IMR-90 (cell line): ENCODE measurements around the gene CDS2. TPM values are rescaled to one million over a fixed set of nuclear protein-coding genes. Genes with fewer than 3 reads are reported as not detected.

Source experiments
- ATAC-seq: fragments of 200-7000 bp; cut with Tn5 transposase; 2 replicates; pipeline ENCODE4 v1.9.1; 2020; ENCODE audit warnings: low read depth, mild to moderate bottlenecking, moderate library complexity
- BruUV-seq: library from RNA; stranded (reverse); fragments of 400-500 nt; replicated peaks from 2 replicates; lab custom pipeline; 2021; lab: Mats Ljungman, UMichigan
- CTCF ChIA-PET: fragments of 300-600 bp; formaldehyde crosslinking; extraction: SDS; loops from one replicate; lab custom pipeline; 2021; ENCODE audit warnings: antibody characterized with exemption; lab: Yijun Ruan, JAX
- POLR2A ChIA-PET: fragments of 300-600 bp; sonication (Branson Sonifier 250); formaldehyde crosslinking; loops from one replicate; lab custom pipeline; 2022; ENCODE audit warnings: antibody characterized with exemption; ENCODE audit not compliant: unreplicated experiment; lab: Charles Lee
- DNase-seq: peaks from one replicate; pipeline ENCODE4 v3.0.0; 2013
- H2AFZ ChIP-seq: replicated peaks from 2 replicates; pipeline ENCODE3; 2013; ENCODE audit warnings: low read length, mild to moderate bottlenecking; ENCODE audit not compliant: poor library complexity
- H2AK5ac ChIP-seq: 2 replicates; pipeline ENCODE4 v1.6.1; 2013; ENCODE audit warnings: low read depth, low read length, inconsistent platforms
- H2AK9ac ChIP-seq: replicated peaks from 2 replicates; pipeline ENCODE3; 2013; ENCODE audit warnings: mild to moderate bottlenecking, low read depth, low read length, moderate library complexity; ENCODE audit not compliant: poor library complexity
- H2BK120ac ChIP-seq: 2 replicates; pipeline ENCODE4 v1.6.1; 2013; ENCODE audit warnings: low read depth, low read length, inconsistent platforms
- H2BK15ac ChIP-seq: 3 replicates; pipeline ENCODE4 v1.6.1; 2013; ENCODE audit warnings: low read depth, low read length, inconsistent platforms
- H2BK20ac ChIP-seq: 2 replicates; pipeline ENCODE4 v1.6.1; 2013; ENCODE audit warnings: low read depth, mild to moderate bottlenecking, inconsistent platforms, low read length, moderate library complexity
- H2BK5ac ChIP-seq: 2 replicates; pipeline ENCODE4 v1.6.1; 2013; ENCODE audit warnings: mild to moderate bottlenecking, low read depth, low read length, inconsistent platforms; ENCODE audit not compliant: poor library complexity, severe bottlenecking
- H3K14ac ChIP-seq: replicated peaks from 2 replicates; pipeline ENCODE4 v1.6.1; 2013; ENCODE audit warnings: low read depth, low read length, inconsistent platforms
- H3K18ac ChIP-seq: 2 replicates; pipeline ENCODE4 v1.6.1; 2013; ENCODE audit warnings: low read depth, low read length, control low read depth
- H3K23ac ChIP-seq: 2 replicates; pipeline ENCODE4 v1.6.1; 2013; ENCODE audit warnings: low read depth, low read length, inconsistent platforms
- H3K27ac ChIP-seq: 2 replicates; pipeline ENCODE4 v1.5.1; 2013; ENCODE audit warnings: mild to moderate bottlenecking, control low read depth, low read length; ENCODE audit not compliant: insufficient read depth
- H3K27me3 ChIP-seq: 2 replicates; pipeline ENCODE4 v1.6.1; 2013; ENCODE audit warnings: low read length; ENCODE audit not compliant: control insufficient read depth, insufficient read depth
- H3K36me3 ChIP-seq: 2 replicates; pipeline ENCODE4 v1.6.1; 2013; ENCODE audit warnings: low read length, mixed read lengths; ENCODE audit not compliant: control insufficient read depth, insufficient read depth
- H3K4ac ChIP-seq: 2 replicates; pipeline ENCODE4 v1.6.1; 2013; ENCODE audit warnings: low read depth, low read length, inconsistent platforms
- H3K4me1 ChIP-seq: 2 replicates; pipeline ENCODE4 v1.6.1; 2013; ENCODE audit warnings: low read length, mixed read lengths; ENCODE audit not compliant: control insufficient read depth, insufficient read depth
- H3K4me2 ChIP-seq: 2 replicates; pipeline ENCODE4 v1.6.1; 2013; ENCODE audit warnings: low read depth, mild to moderate bottlenecking, control low read depth, low read length, moderate library complexity
- H3K4me3 ChIP-seq: 2 replicates; pipeline ENCODE4 v1.5.1; 2013; ENCODE audit warnings: low read depth, mild to moderate bottlenecking, control low read depth, low read length, moderate library complexity; ENCODE audit not compliant: insufficient read depth
- H3K56ac ChIP-seq: 2 replicates; pipeline ENCODE4 v1.6.1; 2013; ENCODE audit warnings: low read length, inconsistent platforms; ENCODE audit not compliant: insufficient read depth; ENCODE audit errors: extremely low read depth
- H3K79me1 ChIP-seq, 2 experiments: 2 replicates each; pipeline ENCODE4 v1.6.1; 2013; ENCODE audit warnings: low read length in 2 of 2, inconsistent platforms in 1 of 2, low read depth in 1 of 2
- H3K9ac ChIP-seq: 2 replicates; pipeline ENCODE4 v1.6.1; 2013; ENCODE audit warnings: low read depth, low read length, control low read depth
- H3K9me1 ChIP-seq: 2 replicates; pipeline ENCODE4 v1.6.1; 2013; ENCODE audit warnings: low read length, inconsistent platforms; ENCODE audit not compliant: insufficient read depth
- H3K9me3 ChIP-seq: 2 replicates; pipeline ENCODE4 v1.6.1; 2013; ENCODE audit warnings: low read length; ENCODE audit not compliant: control insufficient read depth, insufficient read depth
- H4K20me1 ChIP-seq: 2 replicates; pipeline ENCODE4 v1.6.1; 2013; ENCODE audit warnings: low read length, inconsistent platforms; ENCODE audit not compliant: insufficient read depth
- H4K5ac ChIP-seq: 2 replicates; pipeline ENCODE4 v1.6.1; 2013; ENCODE audit warnings: mild to moderate bottlenecking, low read depth, low read length, control low read depth
- H4K8ac ChIP-seq, 2 experiments: 2 replicates each; pipeline ENCODE4 v1.6.1; 2013; ENCODE audit warnings: low read depth in 2 of 2, low read length in 2 of 2, control low read depth in 1 of 2, inconsistent platforms in 1 of 2
- H4K91ac ChIP-seq: 2 replicates; pipeline ENCODE4 v1.6.1; 2013; ENCODE audit warnings: low read depth, low read length, inconsistent platforms; ENCODE audit not compliant: insufficient read depth
- BHLHE40 ChIP-seq: fragments of 150-350 bp; IDR thresholded peaks from 2 replicates; pipeline ENCODE4 v1.6.1; 2016; ENCODE audit warnings: mild to moderate bottlenecking, low read depth, low read length
- CHD1 ChIP-seq: IDR thresholded peaks from 2 replicates; pipeline ENCODE4 v1.6.1; 2012; ENCODE audit warnings: low read depth, low read length, improper control_type of control experiment
- CTCF ChIP-seq: conservative IDR thresholded peaks from 2 replicates; pipeline ENCODE4 v1.5.1; 2012; ENCODE audit warnings: mild to moderate bottlenecking, low read depth, low read length, improper control_type of control experiment
- MAZ ChIP-seq: IDR thresholded peaks from 2 replicates; pipeline ENCODE4 v1.6.1; 2012; ENCODE audit warnings: low read depth, mild to moderate bottlenecking, low read length, improper control_type of control experiment, moderate library complexity, borderline replicate concordance
- SMC3 ChIP-seq: fragments of 150-350 bp; IDR thresholded peaks from 2 replicates; pipeline ENCODE4 v1.6.1; 2016; ENCODE audit warnings: low read depth, mild to moderate bottlenecking, antibody characterized with exemption, low read length, moderate library complexity
- WGBS, 2 experiments: methylation state at CpG; one replicate each; pipeline versions ENCODE4 v1.1.5 to v1.1.7; 2013; ENCODE audit warnings: missing lambda C conversion rate in 2 of 2; ENCODE audit not compliant: insufficient read length in 1 of 2; ENCODE audit errors: extremely low coverage in 2 of 2; 5-methylcytosine and 5-hydroxymethylcytosine counted together
- dilution Hi-C: fragments of 300-500 bp; cut with HindIII; formaldehyde crosslinking; loops from one replicate; pipeline ENCODE4 v1.14.3; 2018; ENCODE audit warnings: low sequenced_read_pairs; ENCODE audit not compliant: unreplicated experiment
- in situ Hi-C: fragments of 300-500 bp; cut with MboI; formaldehyde crosslinking; loops from 3 replicates; pipeline ENCODE4 v1.14.3; 2019; ENCODE audit warnings: low sequenced_read_pairs, inconsistent platforms, mixed read lengths
- intact Hi-C: fragments of 100-400 bp; cut with micrococcal nuclease; formaldehyde crosslinking; loops from 2 replicates; pipeline ENCODE4 v1.10.0; 2022
- polyA plus RNA-seq, 3 experiments: library from polyadenylated mRNA; depleted of rRNA; stranded (reverse); fragments of >200 nt; gene quantifications; 2 replicates each; pipeline ENCODE4 v1.2.3, GENCODE V29; 2012; ENCODE audit warnings: low replicate concordance in 1 of 3
- total RNA-seq: library from RNA; depleted of rRNA; stranded (reverse); fragments of >200 nt; gene quantifications from 2 replicates; pipeline ENCODE4 v1.2.3, GENCODE V29; 2012

Gene CDS2
- total and polyA plus RNA-seq, 2 of the 4 experiments (the other 2 are of a cell fraction) = 17.0 to 47.1 TPM

DNA sequence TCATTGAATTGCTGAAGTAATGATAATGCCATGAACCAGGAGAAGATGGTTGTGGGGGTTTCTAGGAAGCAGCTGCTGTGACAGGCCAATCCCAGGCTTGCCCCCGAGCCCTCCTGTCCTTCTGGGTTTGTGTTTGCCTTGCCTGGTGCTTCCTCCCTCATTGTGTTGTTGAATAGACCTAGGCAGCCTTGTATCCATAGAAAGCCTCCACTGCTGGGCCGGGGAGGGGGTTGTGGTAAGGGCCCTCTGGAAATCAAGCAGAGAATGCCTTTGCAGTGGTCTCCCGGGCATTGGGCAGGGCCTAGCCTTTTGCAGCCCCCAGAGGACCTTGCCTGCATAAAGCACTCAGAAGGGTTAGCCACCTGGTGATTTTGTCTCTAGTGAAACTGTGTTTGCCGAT, 69.3 kb downstream of the CDS2 start:
- peaks cover 7% of the 10 kb centered on the region for H3K4me1 ChIP-seq
- no peak overlapping the region for H3K9ac ChIP-seq
- H3K14ac ChIP-seq = no peak overlapping the region
- H3K4ac ChIP-seq = no peak overlapping the region
- H3K4me2 ChIP-seq = no peak overlapping the region
- no peak overlapping the region for H3K56ac ChIP-seq
- BruUV-seq = no TSS peak
- peaks cover 13% of the 10 kb centered on the region; the same call in 1 of the 2 replicates for H3K36me3 ChIP-seq
- H3K27ac ChIP-seq = no peak overlapping the region
- H3K23ac ChIP-seq = no peak overlapping the region
- DNase-seq (no peak), ATAC-seq (no peak)
- no peak overlapping the region for H2AK9ac ChIP-seq
- H2AK5ac ChIP-seq = no peak overlapping the region
- H3K9me1 ChIP-seq = peaks cover 8% of the 10 kb centered on the region
- H4K20me1 ChIP-seq = 0 out of 2 replicates have a peak, but pooled peaks cover 4% of the 10 kb centered on the region
- H2BK15ac ChIP-seq = no peak overlapping the region
- intact Hi-C loops = no loop called here
- no peak overlapping the region for H3K4me3 ChIP-seq
- peaks cover 0 to 25% of the 10 kb centered on the region in 2 experiments; a peak in 2 of 4 replicates for H3K79me1 ChIP-seq
- CTCF ChIA-PET = no interaction called here
- in situ Hi-C loops = no loop called here
- POLR2A ChIA-PET = no interaction called here
- no peak overlapping the region for H4K5ac ChIP-seq
- H3K18ac ChIP-seq = no peak overlapping the region
- no peak overlapping the region for H2BK5ac ChIP-seq
- H2BK120ac ChIP-seq = no peak overlapping the region
- H4K8ac ChIP-seq = no peak overlapping the region
- 86% methylated on average over 1 of the region's 4 CpGs; no CpG with 5 or more reads in 1 of the 2 experiments for whole genome bisulfite sequencing, 2 experiments
- dilution Hi-C loops = no loop called here
- no peaks in the 10 kb centered on the region for H3K27me3 ChIP-seq
- no peak overlapping the region for H2BK20ac ChIP-seq
- TF ChIP-seq CTCF (no peak), SMC3 (no peak), MAZ (no peak), BHLHE40 (no peak), CHD1 (no peak)
- no peaks in the 10 kb centered on the region for H3K9me3 ChIP-seq
- H4K91ac ChIP-seq = no peak overlapping the region
- H2AFZ ChIP-seq = no peak overlapping the region
